GM12891 (cell line): ENCODE data around the gene GIMAP8.

ENCODE experiments used
- POLR2A ChIP-seq: IDR thresholded peaks from 2 replicates; pipeline ENCODE4 v1.6.1; 2011; ENCODE audit warnings: low read depth, low read length, control low read depth
- POLR2AphosphoS5 ChIP-seq: IDR thresholded peaks from 2 replicates; pipeline ENCODE4 v1.6.1; 2011; ENCODE audit warnings: low read depth, low read length, control low read depth
- POU2F2 ChIP-seq: IDR thresholded peaks from 2 replicates; pipeline ENCODE4 v1.6.1; 2011; ENCODE audit warnings: low read depth, mild to moderate bottlenecking, control low read depth, low read length, moderate library complexity
- TAF1 ChIP-seq: IDR thresholded peaks from 2 replicates; pipeline ENCODE4 v1.6.1; 2011; ENCODE audit warnings: low read depth, low read length, control low read depth

DNA sequence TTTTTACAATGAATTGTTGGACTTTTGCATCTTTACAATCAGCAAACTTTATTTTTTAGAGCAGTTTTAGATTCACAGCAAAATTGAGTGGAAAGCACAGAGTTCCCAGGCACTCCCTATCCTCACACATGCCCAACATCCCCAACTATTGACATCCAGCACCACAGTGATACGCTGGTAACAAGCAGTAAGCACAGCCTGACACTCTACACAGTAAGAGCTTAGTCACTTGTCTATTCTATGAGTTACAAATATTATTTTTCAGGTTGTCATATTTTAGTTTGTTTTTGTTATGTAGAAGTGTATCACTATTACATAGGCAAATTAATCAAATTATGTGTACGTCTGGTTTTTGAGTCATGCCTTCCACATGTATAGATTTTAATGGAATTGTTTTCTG is 37.2 kb downstream of the GIMAP8 start:
- TF ChIP-seq POLR2A (no peak), TAF1 (no peak), POLR2AphosphoS5 (no peak), POU2F2 (no peak)
